ENCODE measurements around the gene OSGIN1.

The OSGIN1 gene

GRCh38 chr16:83933885-83934683 lies 19.0 kb upstream of the OSGIN1 start:
- no peak overlapping the region for H3K56ac ChIP-seq (ENCODE audit: low read length)
- H3K9ac ChIP-seq (ENCODE audit: low read length): no peak overlapping the region
- H3K79me2 ChIP-seq (ENCODE audit: control insufficient read depth, insufficient read depth, low read length): no peaks in the 10 kb centered on the region
- no peak overlapping the region for H3K4me3 ChIP-seq (ENCODE audit: low read length)
- no peak overlapping the region for H3K23ac ChIP-seq (ENCODE audit: low read length)
- no peak overlapping the region for H4K5ac ChIP-seq (ENCODE audit: low read length)
- no peak overlapping the region for H3K4me2 ChIP-seq (ENCODE audit: low read length)
- no peak overlapping the region for H2BK15ac ChIP-seq (replicated peaks; ENCODE audit: low read depth)
- H2BK120ac ChIP-seq (ENCODE audit: low read depth, low read length): no peak overlapping the region
- H3K18ac ChIP-seq (ENCODE audit: low read length): no peak overlapping the region
- no peak overlapping the region for H2BK5ac ChIP-seq (ENCODE audit: low read length)
- no peak for DNase-seq
- no peak overlapping the region for H4K8ac ChIP-seq (ENCODE audit: low read depth, low read length)
- no peaks in the 10 kb centered on the region for H3K4me1 ChIP-seq (ENCODE audit: control insufficient read depth, low read depth, low read length)
- no peaks in the 10 kb centered on the region for H3K36me3 ChIP-seq (ENCODE audit: control insufficient read depth, insufficient read depth, low read length)
- H2AK5ac ChIP-seq (ENCODE audit: low read length): no peak overlapping the region
- H3K27me3 ChIP-seq (ENCODE audit: insufficient read depth, low read length, poor library complexity): no peaks in the 10 kb centered on the region
- no CpG with 5 or more reads among the region's 28 CpGs for WGBS (ENCODE audit: extremely low coverage, insufficient coverage, low lambda C conversion rate)
- H3K4ac ChIP-seq (ENCODE audit: low read depth, low read length): no peak overlapping the region
- no peak overlapping the region for H3K27ac ChIP-seq (ENCODE audit: low read depth, low read length)
- no peaks in the 10 kb centered on the region for H3K79me1 ChIP-seq (ENCODE audit: low read length)

- Histone ChIP-seq H3K4ac (ENCODE audit: low read depth, low read length) (no peak overlapping the region), H3K79me1 (ENCODE audit: low read length) (no peaks in the 10 kb centered on the region), H3K27ac (ENCODE audit: low read depth, low read length) (no peak overlapping the region), H2BK15ac (replicated peaks; ENCODE audit: low read depth) (no peak overlapping the region), H3K79me2 (ENCODE audit: control insufficient read depth, insufficient read depth, low read length) (no peaks in the 10 kb centered on the region), H3K56ac (ENCODE audit: low read length) (no peak overlapping the region), H2BK5ac (ENCODE audit: low read length) (no peak overlapping the region), H3K27me3 (ENCODE audit: insufficient read depth, low read length, poor library complexity) (no peaks in the 10 kb centered on the region), H2BK120ac (ENCODE audit: low read depth, low read length) (no peak overlapping the region), H2AK5ac (ENCODE audit: low read length) (no peak overlapping the region), H3K18ac (ENCODE audit: low read length) (no peak overlapping the region), H3K36me3 (ENCODE audit: control insufficient read depth, insufficient read depth, low read length) (no peaks in the 10 kb centered on the region), H4K8ac (ENCODE audit: low read depth, low read length) (no peak overlapping the region), H3K4me2 (ENCODE audit: low read length) (no peak overlapping the region), H4K5ac (ENCODE audit: low read length) (no peak overlapping the region), H3K23ac (ENCODE audit: low read length) (no peak overlapping the region), H3K4me1 (ENCODE audit: control insufficient read depth, low read depth, low read length) (no peaks in the 10 kb centered on the region), H3K9ac (ENCODE audit: low read length) (no peak overlapping the region), H3K4me3 (ENCODE audit: low read length) (no peak overlapping the region)
- WGBS (ENCODE audit: extremely low coverage, insufficient coverage, low lambda C conversion rate): no CpG with 5 or more reads among the region's 12 CpGs
- no peak for DNase-seq
Observed at GRCh38 chr16:83934684-83934977, 18.4 kb upstream of the OSGIN1 start.

GRCh38 chr16:83935005-83935857 lies 17.8 kb upstream of the OSGIN1 start:
- Histone ChIP-seq H2BK15ac (replicated peaks; ENCODE audit: low read depth) (no peak overlapping the region), H3K79me1 (ENCODE audit: low read length) (no peaks in the 10 kb centered on the region), H4K8ac (ENCODE audit: low read depth, low read length) (no peak overlapping the region), H2BK120ac (ENCODE audit: low read depth, low read length) (no peak overlapping the region), H3K27me3 (ENCODE audit: insufficient read depth, low read length, poor library complexity) (no peaks in the 10 kb centered on the region), H3K56ac (ENCODE audit: low read length) (no peak overlapping the region), H3K18ac (ENCODE audit: low read length) (no peak overlapping the region), H3K4ac (ENCODE audit: low read depth, low read length) (no peak overlapping the region), H4K5ac (ENCODE audit: low read length) (no peak overlapping the region), H3K36me3 (ENCODE audit: control insufficient read depth, insufficient read depth, low read length) (no peaks in the 10 kb centered on the region), H2AK5ac (ENCODE audit: low read length) (no peak overlapping the region), H3K4me1 (ENCODE audit: control insufficient read depth, low read depth, low read length) (no peaks in the 10 kb centered on the region), H3K79me2 (ENCODE audit: control insufficient read depth, insufficient read depth, low read length) (no peaks in the 10 kb centered on the region), H3K4me2 (ENCODE audit: low read length) (no peak overlapping the region), H2BK5ac (ENCODE audit: low read length) (no peak overlapping the region), H3K23ac (ENCODE audit: low read length) (no peak overlapping the region), H3K4me3 (ENCODE audit: low read length) (no peak overlapping the region), H3K27ac (ENCODE audit: low read depth, low read length) (no peak overlapping the region), H3K9ac (ENCODE audit: low read length) (no peak overlapping the region)
- WGBS (ENCODE audit: extremely low coverage, insufficient coverage, low lambda C conversion rate): no CpG with 5 or more reads among the region's 30 CpGs
- DNase-seq: no peak

- no peaks in the 10 kb centered on the region for H3K79me2 ChIP-seq (ENCODE audit: control insufficient read depth, insufficient read depth, low read length)
- H2BK15ac ChIP-seq (replicated peaks; ENCODE audit: low read depth): no peak overlapping the region
- no peaks in the 10 kb centered on the region for H3K27me3 ChIP-seq (ENCODE audit: insufficient read depth, low read length, poor library complexity)
- H4K5ac ChIP-seq (ENCODE audit: low read length): no peak overlapping the region
- no peak overlapping the region for H3K4ac ChIP-seq (ENCODE audit: low read depth, low read length)
- no peak overlapping the region for H3K18ac ChIP-seq (ENCODE audit: low read length)
- no peak overlapping the region for H3K56ac ChIP-seq (ENCODE audit: low read length)
- no peak overlapping the region for H3K27ac ChIP-seq (ENCODE audit: low read depth, low read length)
- H3K9ac ChIP-seq (ENCODE audit: low read length): no peak overlapping the region
- no peak overlapping the region for H2BK5ac ChIP-seq (ENCODE audit: low read length)
- H4K8ac ChIP-seq (ENCODE audit: low read depth, low read length): no peak overlapping the region
- DNase-seq: no peak
- H3K23ac ChIP-seq (ENCODE audit: low read length): no peak overlapping the region
- no peaks in the 10 kb centered on the region for H3K36me3 ChIP-seq (ENCODE audit: control insufficient read depth, insufficient read depth, low read length)
- no peaks in the 10 kb centered on the region for H3K4me1 ChIP-seq (ENCODE audit: control insufficient read depth, low read depth, low read length)
- H3K79me1 ChIP-seq (ENCODE audit: low read length): no peaks in the 10 kb centered on the region
- no peak overlapping the region for H2BK120ac ChIP-seq (ENCODE audit: low read depth, low read length)
- H2AK5ac ChIP-seq (ENCODE audit: low read length): no peak overlapping the region
- H3K4me2 ChIP-seq (ENCODE audit: low read length): no peak overlapping the region
- H3K4me3 ChIP-seq (ENCODE audit: low read length): no peak overlapping the region
- WGBS (ENCODE audit: extremely low coverage, insufficient coverage, low lambda C conversion rate): no CpG with 5 or more reads among the region's 10 CpGs
Observed at GRCh38 chr16:83935858-83936255, 17.2 kb upstream of the OSGIN1 start.

GRCh38 chr16:83936581-83937165 lies 16.4 kb upstream of the OSGIN1 start:
- Histone ChIP-seq H3K4me3 (ENCODE audit: low read length) (no peak overlapping the region), H3K27me3 (ENCODE audit: insufficient read depth, low read length, poor library complexity) (no peaks in the 10 kb centered on the region), H4K8ac (ENCODE audit: low read depth, low read length) (no peak overlapping the region), H2BK120ac (ENCODE audit: low read depth, low read length) (no peak overlapping the region), H3K36me3 (ENCODE audit: control insufficient read depth, insufficient read depth, low read length) (no peaks in the 10 kb centered on the region), H3K4ac (ENCODE audit: low read depth, low read length) (no peak overlapping the region), H2BK5ac (ENCODE audit: low read length) (no peak overlapping the region), H3K79me2 (ENCODE audit: control insufficient read depth, insufficient read depth, low read length) (no peaks in the 10 kb centered on the region), H3K79me1 (ENCODE audit: low read length) (no peaks in the 10 kb centered on the region), H3K18ac (ENCODE audit: low read length) (no peak overlapping the region), H4K5ac (ENCODE audit: low read length) (no peak overlapping the region), H3K56ac (ENCODE audit: low read length) (no peak overlapping the region), H2BK15ac (replicated peaks; ENCODE audit: low read depth) (no peak overlapping the region), H3K4me2 (ENCODE audit: low read length) (no peak overlapping the region), H3K9ac (ENCODE audit: low read length) (no peak overlapping the region), H2AK5ac (ENCODE audit: low read length) (no peak overlapping the region), H3K27ac (ENCODE audit: low read depth, low read length) (no peak overlapping the region), H3K23ac (ENCODE audit: low read length) (no peak overlapping the region), H3K4me1 (ENCODE audit: control insufficient read depth, low read depth, low read length) (no peaks in the 10 kb centered on the region)
- no peak for DNase-seq
- no CpG with 5 or more reads among the region's 19 CpGs for WGBS (ENCODE audit: extremely low coverage, insufficient coverage, low lambda C conversion rate)

All from mesendoderm (in vitro differentiated cells).